Measurements from ENCODE around the gene NTM. TPM values are rescaled to one million over a fixed set of nuclear protein-coding genes. Genes with fewer than 3 reads are reported as not detected.

Gene NTM
- total RNA-seq, 1 donor from 2014 or later, result 2.9 TPM

DNA sequence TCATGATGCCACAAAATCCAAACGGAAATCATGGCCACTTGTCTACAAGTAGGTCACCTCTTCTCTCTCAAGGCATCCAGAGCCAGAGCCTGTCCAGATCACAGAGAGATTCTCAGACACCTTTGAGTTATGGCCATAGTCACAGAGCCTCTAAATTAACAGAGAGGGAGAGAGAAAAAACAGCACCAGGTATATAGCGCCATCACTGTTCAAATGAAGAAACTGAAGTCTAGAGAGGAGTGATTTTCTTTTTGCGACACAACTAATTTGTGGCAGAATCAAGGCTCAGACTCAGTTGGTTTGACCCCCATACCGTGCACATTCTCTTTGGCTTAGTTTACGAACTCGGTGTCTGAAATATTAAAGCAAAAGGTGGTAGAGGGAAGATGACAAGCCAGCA, 512.9 kb downstream of the NTM start:
- DNase-seq (ENCODE audit: low spot score), result no peak

DNA sequence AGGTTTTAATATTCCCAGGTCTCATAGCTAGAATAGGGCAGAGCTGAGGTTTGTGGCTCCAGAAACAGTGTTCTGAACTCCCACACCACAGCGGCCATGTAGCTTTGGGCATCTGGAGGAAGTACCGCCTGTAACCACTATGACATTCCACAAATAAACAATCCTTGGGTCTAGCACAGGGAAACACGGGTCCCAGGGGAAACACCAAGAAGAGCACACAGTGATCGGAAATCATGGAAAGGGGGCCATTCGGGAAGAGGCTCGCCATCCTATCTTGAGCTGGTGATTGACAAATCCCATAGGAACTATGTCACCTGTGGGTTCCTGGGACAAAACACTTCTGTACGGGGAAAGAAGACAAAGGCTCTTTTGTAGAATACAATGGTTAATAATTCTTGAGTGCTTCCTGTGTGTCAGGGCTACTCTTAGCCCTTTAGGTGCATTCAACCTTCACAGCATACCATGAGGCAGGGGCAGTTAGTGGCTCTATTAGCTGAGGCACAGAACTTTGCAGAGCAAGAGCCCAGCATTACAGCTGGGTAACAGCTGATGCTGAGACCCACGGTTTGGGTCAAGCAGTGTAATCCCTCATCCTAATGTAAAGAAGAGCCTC, 514.2 kb downstream of the NTM start:
- DNase-seq (ENCODE audit: low spot score), result no peak

DNA sequence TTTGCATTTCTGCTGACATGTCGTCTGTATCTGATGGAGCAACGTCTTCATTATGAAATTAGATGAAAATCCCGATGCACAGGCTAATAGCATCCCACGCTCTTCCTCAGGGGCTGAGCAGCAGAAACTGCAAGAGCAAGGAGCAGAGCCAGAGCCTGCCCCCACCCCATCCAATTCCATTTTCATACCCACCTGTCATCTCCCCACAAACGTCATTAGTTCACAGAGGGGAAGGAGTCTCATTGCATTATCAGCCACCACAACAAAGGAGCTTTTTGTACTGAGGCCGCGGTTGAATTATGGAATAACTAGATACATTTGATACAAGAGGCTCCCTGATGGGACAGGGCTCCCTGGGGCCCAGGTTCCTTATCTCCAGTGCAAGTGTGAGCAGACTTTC, 515.0 kb downstream of the NTM start:
- no peak for DNase-seq (ENCODE audit: low spot score)

DNA sequence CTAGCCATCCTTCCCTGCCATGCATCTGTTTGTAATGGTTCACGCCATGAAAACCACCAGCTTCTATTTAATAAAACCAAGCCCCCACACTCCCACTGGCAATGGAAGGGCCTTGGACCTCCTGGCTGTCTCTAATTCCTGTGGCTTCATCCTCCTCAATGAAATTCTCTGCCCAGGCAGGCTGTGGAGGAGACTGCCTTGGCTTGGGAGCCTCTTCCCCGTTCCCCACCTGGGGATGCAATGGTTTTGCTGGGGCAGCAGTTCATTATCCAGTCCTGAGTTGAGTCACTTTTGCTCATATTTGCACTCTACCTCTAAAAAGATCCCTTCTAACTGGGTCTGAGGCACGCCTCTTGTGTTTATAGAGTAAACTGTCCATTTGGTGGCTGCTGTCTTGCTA, 515.8 kb downstream of the NTM start:
- DNase-seq (ENCODE audit: low spot score), result no peak

DNA sequence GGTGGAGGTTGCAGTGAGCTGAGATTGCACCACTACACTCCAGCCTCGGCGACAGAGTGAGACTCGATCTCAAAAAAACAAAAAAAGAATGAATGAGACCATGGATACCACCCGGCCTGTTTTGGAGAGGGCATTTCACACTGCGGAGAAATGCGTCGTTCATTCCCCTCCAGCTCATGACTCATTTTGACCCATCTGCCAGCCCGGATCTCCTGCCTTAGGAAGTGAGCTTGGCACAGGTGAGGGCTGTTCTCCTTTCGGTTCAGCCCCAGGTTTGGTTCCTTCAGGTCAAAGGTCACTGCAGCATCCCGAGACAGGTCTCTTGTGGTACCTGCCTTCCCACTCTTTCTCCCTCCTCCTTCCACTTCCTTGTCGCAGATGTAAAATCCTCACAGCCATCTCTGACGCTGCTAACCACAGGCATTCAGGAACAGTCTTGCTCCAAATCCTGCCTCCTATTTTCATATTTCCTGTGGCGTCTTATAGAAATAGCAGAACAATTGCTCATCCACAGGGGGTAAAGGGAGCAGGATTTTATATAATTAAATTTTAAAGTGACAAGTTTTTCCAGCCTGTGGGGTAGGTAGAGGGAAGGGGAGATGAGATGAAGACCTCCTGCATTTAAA, 517.9 kb downstream of the NTM start:
- no peak for DNase-seq (ENCODE audit: low spot score)

DNA sequence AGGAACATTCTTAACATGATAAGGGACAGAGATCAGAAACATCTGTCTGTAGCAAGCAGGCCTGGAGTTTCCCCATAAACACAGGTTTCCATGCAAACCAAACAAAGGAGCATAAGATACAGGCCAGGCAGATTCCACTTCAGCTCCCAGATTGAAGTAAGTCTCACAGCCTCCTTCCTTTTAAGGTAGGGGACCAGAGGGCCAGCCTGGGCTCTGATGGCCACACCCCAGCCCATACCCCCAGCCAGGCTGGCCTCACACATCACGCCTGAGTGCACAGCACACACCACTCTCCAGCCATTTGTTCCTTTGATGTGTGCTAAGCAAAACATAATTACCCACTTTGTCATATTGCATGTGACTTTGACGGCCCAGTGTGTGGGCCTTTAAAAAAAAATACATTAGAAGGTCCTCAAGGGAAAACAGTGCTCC, 518.7 kb downstream of the NTM start:
- DNase-seq (ENCODE audit: low spot score), result no peak

DNA sequence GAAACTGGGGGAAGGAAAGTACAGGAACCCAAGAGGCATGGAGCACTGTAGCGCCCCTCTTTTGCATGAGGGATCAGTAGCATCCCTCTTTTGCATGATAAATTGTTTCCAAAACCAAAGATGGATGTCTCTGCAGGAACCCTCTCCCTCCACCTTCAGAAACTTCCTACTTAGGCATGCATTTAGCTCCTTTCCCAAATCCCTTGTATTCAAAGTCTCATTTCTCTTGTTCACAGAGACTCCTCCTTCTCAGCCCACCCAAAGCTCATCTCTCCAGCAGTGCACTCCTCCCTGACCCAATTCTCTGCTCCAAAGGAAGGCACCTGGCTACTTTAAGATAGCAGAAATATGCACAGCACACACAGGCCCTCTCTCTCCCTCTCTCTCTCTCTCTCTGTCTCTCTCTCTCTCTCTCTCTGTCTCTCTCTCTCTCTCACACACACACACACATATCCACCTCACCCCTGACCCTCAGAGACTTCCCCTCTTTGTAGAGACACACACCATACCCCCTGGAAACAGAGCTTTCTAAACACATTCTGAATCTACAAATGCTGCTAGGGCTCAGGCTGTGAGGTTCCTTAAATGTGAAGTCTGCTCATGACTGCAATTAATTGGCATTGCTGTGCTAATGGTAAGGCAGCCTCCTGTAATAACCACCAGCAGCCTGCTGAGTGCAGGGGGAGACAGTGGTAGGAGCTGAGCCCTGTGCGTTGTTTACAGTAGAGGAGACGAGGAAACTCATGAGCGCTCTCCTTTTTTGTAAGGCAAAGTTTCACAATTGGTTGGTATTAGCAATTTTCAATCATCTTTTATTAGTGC, 519.6 kb downstream of the NTM start:
- DNase-seq (ENCODE audit: low spot score), result no peak

DNA sequence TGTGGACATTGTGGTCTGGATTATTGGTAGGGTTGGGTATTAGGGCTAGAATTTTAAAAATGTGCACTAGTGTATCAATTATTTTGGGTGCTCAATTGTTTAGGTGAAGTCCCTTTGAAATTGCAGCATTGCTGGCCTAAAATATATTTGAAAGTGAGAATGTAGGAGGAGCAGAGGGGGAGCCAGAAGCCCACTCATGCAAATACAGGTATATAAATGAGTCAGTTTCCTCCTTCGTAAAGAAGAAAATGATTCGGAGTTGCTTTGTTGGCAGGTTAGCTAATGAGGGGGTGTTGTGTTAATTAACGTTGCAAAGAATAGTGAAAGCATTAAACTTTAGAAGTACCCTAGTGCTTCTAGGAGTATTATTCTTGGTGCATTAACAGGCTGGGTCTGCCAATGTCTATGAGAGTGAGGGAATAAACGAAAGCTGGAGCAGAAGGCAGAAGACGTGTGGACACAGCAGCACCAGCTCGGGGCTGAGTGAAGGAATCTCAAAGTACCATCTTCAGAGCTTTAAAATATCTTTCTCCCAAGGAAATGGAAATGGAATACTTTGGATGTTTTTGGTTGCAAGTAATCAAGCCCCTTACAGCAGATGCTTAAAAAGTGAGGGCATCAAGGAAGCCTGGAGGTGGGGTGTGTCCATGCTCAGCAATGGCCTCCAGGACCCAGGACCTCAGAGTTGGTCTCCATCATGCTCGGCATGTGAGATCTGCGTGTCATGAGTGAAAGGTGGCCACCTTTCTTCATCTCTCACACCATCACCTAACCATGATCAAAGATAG, 522.9 kb downstream of the NTM start:
- no peak for DNase-seq (ENCODE audit: low spot score)

DNA sequence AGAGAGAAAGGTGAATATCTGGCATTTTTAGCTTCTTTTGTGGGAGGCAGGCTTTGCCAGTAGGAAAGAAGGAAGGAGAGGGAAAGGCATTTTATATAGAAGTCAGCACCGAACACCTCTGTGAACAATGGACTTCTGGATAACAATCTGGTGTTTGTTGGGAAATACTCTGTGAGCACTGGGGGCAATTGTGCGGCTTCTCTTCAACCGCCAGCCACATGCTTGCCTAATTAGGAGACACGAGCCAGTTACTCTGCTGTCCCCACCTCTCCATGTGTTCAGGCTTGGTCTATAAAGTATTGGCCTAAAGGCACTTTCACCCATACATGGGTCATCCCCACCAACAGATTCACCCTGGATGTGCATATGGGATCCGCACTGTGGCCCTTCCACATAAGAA, 523.6 kb downstream of the NTM start:
- no peak for DNase-seq (ENCODE audit: low spot score)

DNA sequence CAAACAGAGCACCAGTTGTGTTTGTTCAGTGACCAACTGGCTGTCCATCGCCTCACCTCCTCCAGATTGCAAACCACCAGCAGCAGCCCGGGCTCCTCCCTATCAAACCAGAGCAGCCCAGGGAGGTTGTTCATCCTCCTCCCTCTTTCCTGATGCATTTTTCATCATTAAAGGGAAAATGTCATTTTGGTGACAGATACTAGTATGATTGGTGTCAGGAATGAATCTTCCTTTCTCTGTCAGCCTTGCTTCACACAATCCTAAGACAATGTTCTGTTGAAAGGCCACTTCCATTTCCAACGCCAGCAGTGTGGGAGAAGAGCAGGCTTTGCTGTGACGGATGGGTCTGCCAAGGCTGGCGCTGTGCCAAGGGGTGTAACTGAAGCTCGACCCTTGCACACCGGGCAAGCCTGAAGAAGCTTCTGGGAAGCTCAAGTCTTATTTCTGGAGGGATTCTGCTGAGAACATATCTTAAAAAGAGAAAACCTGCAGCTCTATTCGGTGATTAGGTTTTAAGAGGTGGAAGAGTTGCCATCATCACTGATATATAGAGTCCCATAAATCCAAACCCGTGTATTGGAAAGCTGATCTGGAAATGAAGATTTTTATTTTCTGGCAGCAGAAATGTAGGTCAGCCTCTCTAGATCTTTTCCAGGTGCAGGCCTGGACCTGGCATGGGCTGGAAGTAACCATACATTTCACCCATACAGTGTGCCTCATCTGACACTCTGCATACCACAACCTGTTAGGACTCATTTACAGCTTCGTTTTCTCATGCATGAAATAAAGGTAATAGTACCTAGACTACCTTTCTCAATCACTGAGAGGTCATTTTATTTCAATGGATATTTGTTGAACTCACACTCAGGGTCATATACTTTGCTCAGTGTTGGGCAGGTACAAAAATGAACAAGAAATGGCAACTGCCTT, 524.5 kb downstream of the NTM start:
- no peak for DNase-seq (ENCODE audit: low spot score)

DNA sequence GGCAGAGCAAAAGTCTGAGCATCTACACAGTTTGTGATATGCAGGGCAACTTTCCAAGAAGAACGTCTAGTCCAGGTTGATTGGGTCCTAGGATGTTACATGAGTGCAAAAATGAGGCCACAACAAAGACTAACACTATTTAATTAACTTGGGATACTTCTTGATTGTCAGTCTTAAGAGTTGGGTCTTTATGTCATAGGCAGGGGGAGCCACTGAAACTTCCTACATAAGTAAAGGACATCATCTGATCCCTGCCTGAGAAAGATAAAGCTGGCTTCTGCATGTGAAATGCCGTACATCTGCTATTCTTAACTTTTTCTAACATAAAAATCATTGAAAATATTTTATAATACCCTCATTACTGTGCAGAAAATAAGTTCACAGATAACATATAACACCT, 525.5 kb downstream of the NTM start:
- no peak for DNase-seq (ENCODE audit: low spot score)

DNA sequence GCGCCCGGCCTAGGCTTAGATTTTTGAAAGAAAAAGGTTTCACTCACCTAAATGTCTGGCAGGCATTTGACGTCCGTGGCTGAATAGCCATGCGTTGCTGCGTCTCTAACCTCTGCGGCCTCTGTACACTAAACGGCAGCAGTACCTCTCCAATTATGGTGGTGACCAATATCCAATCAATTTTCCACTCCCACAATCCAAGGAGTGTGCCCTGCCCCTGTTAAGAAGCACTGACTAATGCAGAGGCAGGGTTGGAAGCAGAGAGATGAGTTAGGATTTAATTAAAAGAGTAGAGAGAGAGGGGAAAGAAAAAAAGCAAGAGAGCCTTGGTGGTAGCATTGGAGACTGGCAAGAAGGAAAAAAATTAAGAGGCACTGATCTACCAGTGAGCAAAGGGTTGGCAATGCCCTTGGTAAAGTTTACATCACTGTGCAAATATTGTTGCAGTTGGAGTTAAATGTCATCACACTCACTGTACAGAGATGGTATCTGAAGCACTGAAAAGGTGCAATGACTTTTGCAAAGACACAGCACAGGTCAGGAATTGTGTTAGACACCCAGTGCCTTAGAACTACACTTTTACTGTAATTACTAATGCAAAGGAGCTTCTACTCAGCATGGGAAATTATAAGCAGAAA, 526.7 kb downstream of the NTM start:
- no peak for DNase-seq (ENCODE audit: low spot score)

DNA sequence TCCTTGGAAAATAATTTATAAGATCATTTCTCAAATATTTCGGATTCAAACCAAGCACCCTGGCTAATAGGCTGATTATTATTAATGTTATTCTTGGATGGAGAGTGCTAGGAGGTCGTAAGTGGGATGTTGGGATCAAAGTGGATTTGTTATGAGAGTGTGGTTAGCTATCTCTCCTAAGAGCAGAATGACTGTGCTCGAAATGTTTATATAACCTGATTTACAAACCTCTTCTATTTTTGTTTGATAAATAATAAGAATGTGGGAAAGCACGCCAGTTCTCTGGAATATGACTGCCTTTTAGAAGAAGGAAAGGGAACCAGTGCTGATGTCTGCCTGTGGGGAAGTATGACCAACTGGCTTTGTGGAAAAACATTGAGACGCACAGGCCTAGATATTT, 527.5 kb downstream of the NTM start:
- DNase-seq (ENCODE audit: low spot score), result no peak

DNA sequence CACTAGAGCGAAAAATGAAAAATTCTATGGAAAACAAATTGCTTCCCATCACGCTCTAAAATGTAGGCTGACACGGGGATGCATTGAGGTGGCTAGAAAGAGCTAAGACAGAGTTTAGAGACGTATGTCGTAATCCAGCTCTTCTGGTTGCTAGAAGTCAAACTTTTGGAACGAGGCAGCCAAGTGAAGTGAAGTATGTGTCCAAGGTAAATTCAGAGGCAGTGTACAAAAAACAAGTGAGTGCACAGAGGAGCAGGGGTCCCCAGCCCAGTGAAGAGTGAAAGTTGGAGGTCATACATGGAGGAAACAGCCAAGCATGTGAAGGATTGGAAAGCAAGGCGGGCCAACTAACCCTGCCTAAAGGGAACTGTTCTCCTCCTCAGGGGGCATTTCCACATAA, 528.5 kb downstream of the NTM start:
- no peak for DNase-seq (ENCODE audit: low spot score)

DNA sequence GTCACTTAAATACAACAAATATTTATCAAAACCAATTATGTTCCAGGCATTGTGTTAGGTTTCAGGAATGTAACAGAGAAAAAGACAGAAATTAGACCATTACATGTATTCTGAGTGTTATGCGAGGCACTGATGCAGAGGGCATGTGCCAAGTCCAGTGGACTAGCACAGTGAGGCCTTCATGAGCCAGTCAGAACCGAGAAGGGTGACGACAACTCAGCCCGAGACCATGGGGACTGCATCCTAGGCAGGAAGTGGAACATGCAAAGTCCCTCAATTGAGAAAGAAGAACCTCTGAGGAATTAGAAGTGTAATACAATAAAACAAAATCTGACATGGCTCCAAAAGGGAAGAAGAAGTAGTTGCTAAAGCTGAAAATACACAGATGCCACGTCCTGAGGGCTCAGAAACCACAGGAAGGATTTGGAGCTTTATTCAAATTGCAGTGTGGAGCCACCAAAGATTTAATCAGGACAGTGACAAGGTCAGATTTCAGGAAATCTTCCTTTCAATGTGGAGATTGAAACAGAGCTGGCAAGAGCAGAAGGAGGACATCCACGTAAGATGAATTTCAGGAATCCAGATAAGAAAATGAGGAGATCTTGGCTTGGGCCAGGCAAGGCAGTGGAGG, 529.6 kb downstream of the NTM start:
- DNase-seq (ENCODE audit: low spot score), result no peak

DNA sequence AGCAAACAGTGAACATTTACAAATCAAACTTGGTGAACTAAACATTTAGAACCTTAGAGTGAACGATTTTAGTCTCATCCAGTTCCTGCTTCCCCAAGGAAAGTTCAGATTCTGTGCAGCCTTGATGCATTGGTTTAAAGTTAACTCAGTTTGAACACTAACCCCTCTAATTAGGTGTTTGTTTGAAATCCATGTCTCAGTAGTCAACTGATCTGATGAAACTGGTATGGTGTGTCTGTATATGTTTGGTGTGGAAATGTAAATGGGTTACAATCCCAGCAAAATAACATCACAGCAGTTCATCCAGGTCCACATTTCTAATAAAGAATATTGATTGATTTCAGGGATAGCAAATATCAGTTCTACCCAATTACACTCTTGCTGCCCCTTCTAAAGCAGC, 532.0 kb downstream of the NTM start:
- no peak for DNase-seq (ENCODE audit: low spot score)

DNA sequence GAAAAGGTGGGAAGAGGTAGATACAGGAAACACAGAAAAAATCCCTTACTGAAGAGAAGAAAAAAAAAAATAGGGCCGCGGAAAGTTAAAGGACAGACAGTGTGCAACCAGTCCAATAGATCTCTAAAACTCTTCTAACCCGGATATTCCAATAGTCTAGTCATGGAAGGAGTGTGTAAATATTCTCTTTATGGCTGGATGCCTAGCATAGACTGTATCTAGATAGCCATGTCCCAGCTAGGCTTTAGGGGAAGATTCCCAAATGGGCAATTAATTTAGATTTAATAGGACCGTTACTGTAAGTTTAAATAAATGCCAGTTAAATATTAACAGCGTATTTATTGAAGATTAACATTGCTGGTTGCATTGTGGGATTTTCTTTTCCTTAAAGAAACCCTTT, 532.7 kb downstream of the NTM start:
- DNase-seq (ENCODE audit: low spot score), result no peak

DNA sequence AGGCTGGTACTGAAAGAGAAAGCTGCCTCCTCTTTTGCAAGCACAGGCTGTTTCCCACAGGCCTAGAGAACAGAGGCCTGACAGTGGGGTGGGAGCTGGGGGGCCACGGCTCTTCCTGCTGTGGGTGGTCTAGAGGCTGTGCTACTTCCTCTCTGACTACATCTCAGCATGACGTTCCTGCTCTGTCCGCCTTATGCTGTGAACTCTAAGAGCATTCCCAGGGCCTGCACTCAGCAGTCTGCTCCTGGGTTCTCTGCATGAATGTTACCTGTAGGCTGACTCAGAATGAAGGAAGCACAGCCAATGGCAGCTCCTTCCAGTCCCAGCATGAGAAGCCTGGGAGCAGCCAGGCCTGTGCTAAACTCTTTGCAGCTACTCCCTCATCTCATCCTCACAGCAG, 534.3 kb downstream of the NTM start:
- no peak for DNase-seq (ENCODE audit: low spot score)

DNA sequence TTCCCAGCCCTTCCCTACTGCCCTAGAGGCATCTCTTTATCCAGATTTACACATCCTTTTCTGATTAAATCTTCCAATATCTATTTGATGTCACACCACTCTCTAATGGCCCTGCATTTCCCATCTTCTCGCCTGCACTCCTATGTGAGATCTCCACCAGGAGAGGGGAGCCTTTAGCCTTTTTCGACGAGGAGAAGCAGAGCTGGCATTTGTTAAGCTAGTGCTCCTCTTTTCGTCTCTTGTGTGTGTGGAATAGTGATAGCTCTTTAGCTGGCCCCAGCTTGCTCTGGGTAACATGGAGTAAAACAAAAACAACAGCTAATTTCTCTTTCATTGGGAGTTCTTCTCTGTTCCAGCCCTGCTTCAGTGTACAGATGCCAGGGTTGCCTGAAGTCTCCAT, 536.5 kb downstream of the NTM start:
- no peak for DNase-seq (ENCODE audit: low spot score)

DNA sequence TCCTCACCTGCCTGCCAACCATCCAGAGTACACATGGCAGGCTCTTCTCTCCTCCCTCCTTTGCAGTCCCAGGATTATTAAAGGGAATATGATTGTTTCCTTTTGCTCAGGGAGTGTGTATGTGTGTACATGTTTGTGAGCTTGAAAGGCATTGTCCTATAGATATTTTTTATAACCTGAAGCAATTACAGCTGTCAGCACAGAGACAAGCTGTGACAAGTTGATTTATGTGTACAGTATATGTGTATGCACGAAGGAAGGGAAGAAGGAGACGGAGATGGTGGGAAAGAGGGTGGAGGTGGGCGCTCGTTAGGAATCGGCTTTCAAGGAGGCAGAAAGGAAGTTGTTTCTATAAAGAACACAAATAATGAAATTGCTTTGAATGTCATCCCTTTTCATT, 537.0 kb downstream of the NTM start:
- no peak for DNase-seq (ENCODE audit: low spot score)

All from mesenteric fat pad (tissue), 1 donor.